ENCODE data around the gene ARHGAP24. TPM values are rescaled to one million over a fixed set of nuclear protein-coding genes. Genes with fewer than 3 reads are reported as not detected.
"Not testable (repeated sequence)": the region's sequence is repeated elsewhere in the genome, so short reads cannot be mapped to it uniquely, and the experiment has no call there.

The ARHGAP24 gene
- total RNA-seq, 2 experiments from 2014 or later: not detected

DNA sequence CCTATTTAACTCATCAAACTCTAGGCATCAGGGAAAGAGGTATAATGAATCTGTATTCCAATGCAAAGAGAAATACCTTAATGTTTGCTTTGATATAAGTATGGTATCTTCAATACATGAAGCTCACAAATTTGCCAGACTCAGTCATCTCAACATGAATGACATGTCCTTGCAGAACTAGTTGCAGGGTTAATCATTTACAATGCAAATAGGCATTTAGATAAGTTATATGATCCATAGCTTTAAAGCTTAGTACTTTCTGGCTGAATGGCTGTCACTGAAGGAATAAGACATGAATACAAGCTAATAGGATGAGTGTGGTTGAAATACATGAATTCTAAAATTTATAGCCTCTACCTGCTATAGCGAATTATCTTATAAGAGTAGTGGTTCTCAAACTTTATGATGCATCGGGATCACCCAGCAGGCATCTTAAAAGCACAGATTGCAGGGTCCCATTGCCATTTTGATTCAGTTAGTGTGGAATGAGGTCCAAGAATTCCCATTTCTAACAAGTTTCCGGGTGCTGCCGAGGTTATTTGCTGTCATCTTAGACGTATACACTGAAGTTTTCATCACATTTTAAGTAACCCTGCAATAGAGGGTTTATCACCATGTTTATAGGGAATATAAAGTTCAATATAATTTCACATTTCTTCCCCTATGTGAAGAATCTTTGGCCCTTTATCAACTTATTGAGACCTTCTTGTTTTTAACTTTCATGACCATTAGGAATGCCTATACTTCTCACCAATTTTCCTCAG lies 439.2 kb downstream of the ARHGAP24 start:
- Mint-ChIP-seq H3K27me3 (no peaks in the 10 kb centered on the region), H3K9me3 (no peaks in the 10 kb centered on the region), H3K27ac (no peak overlapping the region), H3K4me1 (no peaks in the 10 kb centered on the region), H3K36me3 (ENCODE audit: low read depth) (no peaks in the 10 kb centered on the region), H3K4me3 (no peak overlapping the region)
- ChIA-PET POLR2A (no interaction called here), CTCF (no interaction called here)
- DNase-seq: no peak

- H3K4me1 Mint-ChIP-seq; H3K9me3 Mint-ChIP-seq; H3K27me3 Mint-ChIP-seq; DNase-seq; H3K4me3 Mint-ChIP-seq; CTCF ChIA-PET; POLR2A ChIA-PET; H3K27ac Mint-ChIP-seq; H3K36me3 Mint-ChIP-seq (ENCODE audit: low read depth): not testable (repeated sequence)
Measured at GRCh38 chr4:85915570-85915969, 440.6 kb downstream of the ARHGAP24 start.

- Mint-ChIP-seq H3K36me3 (ENCODE audit: low read depth) (no peaks in the 10 kb centered on the region), H3K9me3 (no peaks in the 10 kb centered on the region), H3K4me1 (no peaks in the 10 kb centered on the region), H3K27me3 (no peaks in the 10 kb centered on the region), H3K27ac (no peak overlapping the region), H3K4me3 (no peak overlapping the region)
- POLR2A ChIA-PET: no interaction called here
- CTCF ChIA-PET: no interaction called here
- DNase-seq: no peak
Measured at GRCh38 chr4:85919200-85919887, 444.4 kb downstream of the ARHGAP24 start.

- ChIA-PET POLR2A (no interaction called here), CTCF (interaction anchor here (0.8 kb wide), 1 partner anchor 14 kb away, joined by 3 read pairs; no protein-coding TSS in a partner anchor)
- Mint-ChIP-seq H3K36me3 (ENCODE audit: low read depth) (no peaks in the 10 kb centered on the region), H3K27me3 (peaks cover 1% of the 10 kb centered on the region), H3K27ac (no peak overlapping the region), H3K4me1 (peaks cover 9% of the 10 kb centered on the region), H3K9me3 (no peaks in the 10 kb centered on the region), H3K4me3 (no peak overlapping the region)
- DNase-seq: no peak
Measured at GRCh38 chr4:85925071-85925470, 450.1 kb downstream of the ARHGAP24 start.

- Mint-ChIP-seq H3K4me3 (no peak overlapping the region), H3K27me3 (peaks cover 4% of the 10 kb centered on the region), H3K36me3 (ENCODE audit: low read depth) (no peaks in the 10 kb centered on the region), H3K4me1 (peaks cover 10% of the 10 kb centered on the region), H3K27ac (no peak overlapping the region), H3K9me3 (no peaks in the 10 kb centered on the region)
- no peak for DNase-seq
- POLR2A ChIA-PET: no interaction called here
- CTCF ChIA-PET: no interaction called here
Measured at GRCh38 chr4:85928775-85929591, 454.0 kb downstream of the ARHGAP24 start.

- ChIA-PET POLR2A (no interaction called here), CTCF (no interaction called here)
- peak; percentile 6 for DNase-seq
- Mint-ChIP-seq H3K4me3 (no peak overlapping the region), H3K4me1 (peaks cover 10% of the 10 kb centered on the region), H3K36me3 (ENCODE audit: low read depth) (no peaks in the 10 kb centered on the region), H3K9me3 (no peaks in the 10 kb centered on the region), H3K27me3 (peaks cover 4% of the 10 kb centered on the region), H3K27ac (no peak overlapping the region)
Measured at GRCh38 chr4:85929961-85930665, 455.2 kb downstream of the ARHGAP24 start.

GRCh38 chr4:85932500-85933290 lies 457.7 kb downstream of the ARHGAP24 start:
- POLR2A ChIA-PET: no interaction called here
- H3K4me3 Mint-ChIP-seq: no peak overlapping the region
- no peak for DNase-seq
- peaks cover 2% of the 10 kb centered on the region for H3K27me3 Mint-ChIP-seq
- peaks cover 10% of the 10 kb centered on the region for H3K4me1 Mint-ChIP-seq
- H3K36me3 Mint-ChIP-seq (ENCODE audit: low read depth): no peaks in the 10 kb centered on the region
- no peak overlapping the region for H3K27ac Mint-ChIP-seq
- no peaks in the 10 kb centered on the region for H3K9me3 Mint-ChIP-seq
- CTCF ChIA-PET: no interaction called here

DNA sequence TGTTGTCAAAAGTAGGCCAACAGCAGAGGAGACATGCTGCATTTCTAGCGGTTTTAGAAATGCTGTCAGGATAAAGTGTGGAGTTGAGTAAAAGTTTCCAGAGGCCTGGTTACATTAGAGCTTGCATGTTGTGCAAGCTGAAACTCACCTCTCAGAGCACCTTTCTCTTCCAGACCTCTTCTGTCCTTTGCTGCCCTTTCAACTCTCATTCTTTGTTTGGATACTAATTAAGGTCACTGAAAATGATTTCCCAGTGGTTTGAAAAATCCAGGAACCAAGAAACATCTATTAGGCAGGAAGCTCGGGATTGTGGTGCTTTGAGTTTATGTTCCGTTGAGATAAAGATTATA lies 458.3 kb downstream of the ARHGAP24 start:
- H3K4me1 Mint-ChIP-seq: peaks cover 10% of the 10 kb centered on the region
- ChIA-PET CTCF (no interaction called here), POLR2A (no interaction called here)
- H3K9me3 Mint-ChIP-seq: no peaks in the 10 kb centered on the region
- DNase-seq: no peak
- H3K4me3 Mint-ChIP-seq: no peak overlapping the region
- no peak overlapping the region for H3K27ac Mint-ChIP-seq
- H3K36me3 Mint-ChIP-seq (ENCODE audit: low read depth): no peaks in the 10 kb centered on the region
- peaks cover 2% of the 10 kb centered on the region for H3K27me3 Mint-ChIP-seq

- no peaks in the 10 kb centered on the region for H3K36me3 Mint-ChIP-seq (ENCODE audit: low read depth)
- POLR2A ChIA-PET: no interaction called here
- no peaks in the 10 kb centered on the region for H3K4me1 Mint-ChIP-seq
- DNase-seq: no peak
- H3K27ac Mint-ChIP-seq: no peak overlapping the region
- no peaks in the 10 kb centered on the region for H3K9me3 Mint-ChIP-seq
- CTCF ChIA-PET: no interaction called here
- H3K4me3 Mint-ChIP-seq: no peak overlapping the region
- peaks cover 2% of the 10 kb centered on the region for H3K27me3 Mint-ChIP-seq
Measured at GRCh38 chr4:85937507-85937906, 462.6 kb downstream of the ARHGAP24 start.

- POLR2A ChIA-PET: no interaction called here
- no peak for DNase-seq
- Mint-ChIP-seq H3K27me3 (no peaks in the 10 kb centered on the region), H3K4me1 (no peaks in the 10 kb centered on the region), H3K4me3 (no peak overlapping the region), H3K27ac (no peak overlapping the region), H3K36me3 (ENCODE audit: low read depth) (no peaks in the 10 kb centered on the region), H3K9me3 (no peaks in the 10 kb centered on the region)
- CTCF ChIA-PET: no interaction called here
Measured at GRCh38 chr4:85938062-85938461, 463.1 kb downstream of the ARHGAP24 start.

GRCh38 chr4:85938902-85939301 lies 464.0 kb downstream of the ARHGAP24 start:
- Mint-ChIP-seq H3K9me3 (no peaks in the 10 kb centered on the region), H3K36me3 (ENCODE audit: low read depth) (no peaks in the 10 kb centered on the region), H3K27me3 (no peaks in the 10 kb centered on the region), H3K4me3 (no peak overlapping the region), H3K27ac (no peak overlapping the region), H3K4me1 (no peaks in the 10 kb centered on the region)
- CTCF ChIA-PET: no interaction called here
- DNase-seq: no peak
- POLR2A ChIA-PET: no interaction called here

GRCh38 chr4:85939595-85939994 lies 464.6 kb downstream of the ARHGAP24 start:
- Mint-ChIP-seq H3K4me1 (no peaks in the 10 kb centered on the region), H3K9me3 (no peaks in the 10 kb centered on the region), H3K27ac (no peak overlapping the region), H3K27me3 (no peaks in the 10 kb centered on the region), H3K36me3 (ENCODE audit: low read depth) (no peaks in the 10 kb centered on the region), H3K4me3 (no peak overlapping the region)
- no peak for DNase-seq
- ChIA-PET CTCF (no interaction called here), POLR2A (no interaction called here)
